DND-41 (cell line): ENCODE results near the gene ACSL1.

Experiments
- ATAC-seq: fragments of 200-7000 bp; cut with Tn5 transposase; 3 replicates; pipeline ENCODE4 v1.9.1; 2021; ENCODE audit warnings: low read depth; ENCODE audit not compliant: insufficient read depth
- DNase-seq: peaks from one replicate; pipeline ENCODE4 v3.0.0-alpha.2; 2020
- H2AFZ ChIP-seq: 2 replicates; pipeline ENCODE4 v1.6.0; 2012; ENCODE audit warnings: low read depth, low read length
- H3K27ac ChIP-seq: 2 replicates; pipeline ENCODE4 v1.5.1; 2012; ENCODE audit warnings: low read length, inconsistent platforms
- H3K27me3 ChIP-seq: fragments of 200-600 bp; sonication (generic); 2 replicates; pipeline ENCODE4 v1.6.0; 2012; ENCODE audit warnings: low read length, mild to moderate bottlenecking, inconsistent platforms; ENCODE audit not compliant: insufficient read depth, poor library complexity
- H3K36me3 ChIP-seq: 2 replicates; pipeline ENCODE4 v1.5.1; 2012; ENCODE audit warnings: low read length, inconsistent platforms; ENCODE audit not compliant: insufficient read depth
- H3K4me1 ChIP-seq: 2 replicates; pipeline ENCODE4 v1.5.1; 2012; ENCODE audit warnings: mild to moderate bottlenecking, low read length; ENCODE audit not compliant: insufficient read depth
- H3K4me2 ChIP-seq: 2 replicates; pipeline ENCODE4 v1.6.0; 2012; ENCODE audit warnings: mild to moderate bottlenecking, moderate library complexity, low read length, inconsistent platforms; ENCODE audit not compliant: insufficient read depth
- H3K4me3 ChIP-seq, 2 experiments: fragments of 200-600 bp in 1 of 2; shearing (Covaris generic) in 1 of 2; 2 replicates each; pipeline ENCODE4 v1.5.1; 2012 to 2016; ENCODE audit warnings: inconsistent platforms in 2 of 2, low read length in 2 of 2, mild to moderate bottlenecking in 2 of 2, low read depth in 1 of 2, moderate library complexity in 1 of 2
- H3K79me2 ChIP-seq: 2 replicates; pipeline ENCODE4 v1.6.0; 2012; ENCODE audit warnings: low read length, inconsistent platforms; ENCODE audit not compliant: insufficient read depth
- H3K9ac ChIP-seq: 2 replicates; pipeline ENCODE4 v1.6.0; 2012; ENCODE audit warnings: low read depth, mild to moderate bottlenecking, inconsistent platforms, low read length, moderate library complexity
- H3K9me3 ChIP-seq: 2 replicates; pipeline ENCODE4 v1.5.1; 2012; ENCODE audit warnings: low read length, moderate library complexity, mild to moderate bottlenecking, inconsistent platforms; ENCODE audit not compliant: insufficient read depth, severe bottlenecking
- H4K20me1 ChIP-seq: 2 replicates; pipeline ENCODE4 v1.6.0; 2012; ENCODE audit warnings: low read length; ENCODE audit not compliant: insufficient read depth
- EZH2 ChIP-seq: IDR thresholded peaks from 3 replicates; pipeline ENCODE4 v1.6.1; 2012; ENCODE audit warnings: borderline replicate concordance, low read depth, mild to moderate bottlenecking, moderate library complexity, low read length, inconsistent platforms; ENCODE audit not compliant: severe bottlenecking
- TF ChIP-seq, protein P1 (sequence below): IDR thresholded peaks from 2 replicates; pipeline ENCODE4 v1.5.1; 2012; ENCODE audit warnings: borderline replicate concordance, low read length, moderate library complexity, mild to moderate bottlenecking; ENCODE audit not compliant: poor library complexity, severe bottlenecking; ENCODE audit errors: extremely low read depth

Gene ACSL1

DNA sequence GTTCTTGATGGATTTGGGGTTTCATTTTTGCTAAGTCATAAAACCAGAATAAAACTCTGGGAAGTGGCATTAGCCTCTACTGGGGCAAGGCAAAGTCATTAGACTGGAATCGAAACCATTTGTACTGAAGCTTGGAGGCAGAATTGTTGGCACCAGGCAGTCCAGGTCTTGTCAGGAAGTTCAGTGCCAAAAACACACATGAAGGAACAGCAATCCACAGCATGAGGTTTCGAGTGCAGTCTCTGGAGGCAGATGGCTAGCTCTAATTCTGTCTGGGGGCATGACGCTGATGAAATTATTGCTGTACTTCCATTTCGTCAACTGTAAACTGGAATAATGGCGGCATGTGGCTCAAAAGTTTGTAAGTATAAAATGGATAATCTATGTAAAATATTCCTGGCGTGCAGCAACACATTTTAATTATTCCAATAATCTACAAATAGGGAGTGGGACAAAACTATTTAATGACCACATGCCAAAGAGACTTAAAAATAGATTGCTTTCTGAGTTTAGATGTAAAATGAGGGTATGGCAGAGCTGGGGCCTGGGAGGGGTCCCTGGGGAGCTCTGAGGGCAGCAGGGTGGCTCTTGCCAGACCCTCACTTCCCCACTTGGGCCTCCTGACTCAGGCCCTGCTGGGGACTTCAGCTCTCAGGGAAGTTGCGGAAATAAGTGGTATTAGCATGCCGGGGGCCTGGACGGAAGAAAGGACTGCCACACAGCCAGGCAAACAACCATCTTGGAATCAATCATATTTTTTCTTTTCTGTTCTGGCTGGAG, 73.1 kb downstream of the ACSL1 start:
- Histone ChIP-seq H3K4me1 (no peaks in the 10 kb centered on the region), H3K27me3 (no peaks in the 10 kb centered on the region), H3K9me3 (no peaks in the 10 kb centered on the region), H4K20me1 (no peaks in the 10 kb centered on the region), H3K9ac (no peak overlapping the region), H2AFZ (no peak overlapping the region), H3K79me2 (no peaks in the 10 kb centered on the region), H3K4me3 (no peak overlapping the region), H3K27ac (no peak overlapping the region), H3K36me3 (no peaks in the 10 kb centered on the region), H3K4me2 (no peak overlapping the region)
- DNase-seq (no peak), ATAC-seq (no peak)
- TF ChIP-seq EZH2 = no peak
- TF ChIP-seq, protein P1, sequence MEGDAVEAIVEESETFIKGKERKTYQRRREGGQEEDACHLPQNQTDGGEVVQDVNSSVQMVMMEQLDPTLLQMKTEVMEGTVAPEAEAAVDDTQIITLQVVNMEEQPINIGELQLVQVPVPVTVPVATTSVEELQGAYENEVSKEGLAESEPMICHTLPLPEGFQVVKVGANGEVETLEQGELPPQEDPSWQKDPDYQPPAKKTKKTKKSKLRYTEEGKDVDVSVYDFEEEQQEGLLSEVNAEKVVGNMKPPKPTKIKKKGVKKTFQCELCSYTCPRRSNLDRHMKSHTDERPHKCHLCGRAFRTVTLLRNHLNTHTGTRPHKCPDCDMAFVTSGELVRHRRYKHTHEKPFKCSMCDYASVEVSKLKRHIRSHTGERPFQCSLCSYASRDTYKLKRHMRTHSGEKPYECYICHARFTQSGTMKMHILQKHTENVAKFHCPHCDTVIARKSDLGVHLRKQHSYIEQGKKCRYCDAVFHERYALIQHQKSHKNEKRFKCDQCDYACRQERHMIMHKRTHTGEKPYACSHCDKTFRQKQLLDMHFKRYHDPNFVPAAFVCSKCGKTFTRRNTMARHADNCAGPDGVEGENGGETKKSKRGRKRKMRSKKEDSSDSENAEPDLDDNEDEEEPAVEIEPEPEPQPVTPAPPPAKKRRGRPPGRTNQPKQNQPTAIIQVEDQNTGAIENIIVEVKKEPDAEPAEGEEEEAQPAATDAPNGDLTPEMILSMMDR = no peak

DNA sequence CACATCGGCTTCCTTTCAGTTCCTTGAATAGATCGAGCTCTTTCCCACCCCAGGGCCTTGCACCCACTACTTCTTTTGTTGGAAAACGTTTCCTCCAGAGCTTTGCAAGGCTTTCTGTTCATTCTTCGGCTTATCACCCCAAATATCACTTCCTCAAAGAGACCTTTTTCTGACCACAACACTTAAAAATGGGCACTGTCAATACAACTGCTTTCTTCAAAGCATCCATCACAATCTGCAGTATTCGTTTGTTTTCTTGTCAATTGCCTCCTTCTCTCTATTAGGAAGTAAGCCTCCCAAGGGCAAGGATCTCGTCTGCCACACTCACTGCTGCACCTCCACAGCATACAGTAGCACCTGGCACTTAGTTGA, 74.2 kb downstream of the ACSL1 start:
- no peaks in the 10 kb centered on the region for H3K79me2 ChIP-seq
- peaks cover 4% of the 10 kb centered on the region for H3K27me3 ChIP-seq
- H3K4me3 ChIP-seq = no peak overlapping the region
- TF ChIP-seq EZH2 = no peak
- no peaks in the 10 kb centered on the region for H4K20me1 ChIP-seq
- no peak overlapping the region for H3K4me2 ChIP-seq
- no peaks in the 10 kb centered on the region for H3K36me3 ChIP-seq
- no peak overlapping the region for H2AFZ ChIP-seq
- H3K4me1 ChIP-seq = peaks cover under 1% of the 10 kb centered on the region; the same call in 1 of the 2 replicates
- no peak for DNase-seq
- ATAC-seq = no peak
- H3K27ac ChIP-seq = no peak overlapping the region
- no peaks in the 10 kb centered on the region for H3K9me3 ChIP-seq
- H3K9ac ChIP-seq = no peak overlapping the region

DNA sequence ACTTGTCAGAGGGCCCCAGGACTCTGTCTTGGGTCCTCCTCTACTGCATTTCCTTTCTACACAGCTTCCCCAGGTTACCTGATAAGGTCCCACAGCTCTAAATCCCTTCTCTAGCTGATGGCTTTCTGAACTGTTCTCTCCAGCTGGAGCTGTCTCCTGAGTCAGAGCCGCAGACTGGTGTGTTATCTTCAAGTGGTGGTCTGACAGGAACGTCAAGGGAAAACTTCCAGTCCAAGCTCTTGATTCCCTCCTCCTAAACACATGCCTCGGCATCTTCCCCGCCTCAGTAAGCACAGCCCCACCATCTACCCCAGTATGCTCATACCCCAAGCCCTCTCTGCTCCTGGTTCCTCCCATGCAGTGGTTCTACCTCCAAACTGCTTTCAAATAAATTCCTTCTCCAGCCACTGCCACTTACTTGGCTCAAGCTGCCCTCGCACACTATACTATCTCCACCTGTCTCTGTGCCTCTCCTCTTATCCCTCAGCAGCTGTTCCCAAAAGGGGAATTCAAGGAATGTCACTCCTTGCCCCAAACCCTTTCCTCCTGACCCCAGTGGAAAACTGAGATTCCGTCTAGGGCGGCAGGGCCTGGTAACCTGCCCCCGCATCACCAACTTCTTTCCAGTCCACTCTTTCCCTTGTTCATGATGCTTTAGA, 74.7 kb downstream of the ACSL1 start:
- ATAC-seq (no peak), DNase-seq (no peak)
- H3K79me2 ChIP-seq = no peaks in the 10 kb centered on the region
- H3K4me1 ChIP-seq = peaks cover 6% of the 10 kb centered on the region; the same call in 1 of the 2 replicates
- no peaks in the 10 kb centered on the region for H3K9me3 ChIP-seq
- no peak overlapping the region for H3K4me3 ChIP-seq
- no peak overlapping the region for H3K4me2 ChIP-seq
- H3K9ac ChIP-seq = no peak overlapping the region
- TF ChIP-seq, protein P1 = no peak
- no peak for TF ChIP-seq EZH2
- no peak overlapping the region for H3K27ac ChIP-seq
- H4K20me1 ChIP-seq = no peaks in the 10 kb centered on the region
- no peak overlapping the region for H2AFZ ChIP-seq
- H3K36me3 ChIP-seq = no peaks in the 10 kb centered on the region
- peaks cover 4% of the 10 kb centered on the region for H3K27me3 ChIP-seq

DNA sequence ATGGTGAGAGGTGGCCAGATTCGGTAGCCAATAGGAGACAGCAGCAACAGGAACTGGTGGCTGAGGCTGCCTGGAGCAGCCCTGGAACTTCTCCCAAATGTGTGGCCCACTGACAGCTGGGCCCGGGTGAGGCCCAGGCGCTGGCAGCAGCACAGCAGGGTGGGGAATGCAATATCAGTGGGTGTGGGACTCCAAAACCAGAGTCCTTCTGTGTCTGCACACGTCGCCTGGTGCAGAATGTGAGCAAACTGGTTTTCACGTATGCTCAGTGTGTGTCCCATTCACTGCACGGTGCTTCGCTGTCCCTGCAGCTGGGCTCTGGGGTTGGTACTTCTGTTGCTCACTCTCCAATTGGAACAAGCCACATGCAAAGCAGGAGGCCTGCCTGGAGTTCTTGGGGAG, 77.5 kb downstream of the ACSL1 start:
- TF ChIP-seq, protein P1 = no peak
- no peak for TF ChIP-seq EZH2
- no peak overlapping the region for H2AFZ ChIP-seq
- H3K9ac ChIP-seq = no peak overlapping the region
- no peaks in the 10 kb centered on the region for H3K9me3 ChIP-seq
- H3K4me3 ChIP-seq = no peak overlapping the region
- ATAC-seq = no peak
- no peak overlapping the region for H3K4me2 ChIP-seq
- no peaks in the 10 kb centered on the region for H3K79me2 ChIP-seq
- no peak for DNase-seq
- H4K20me1 ChIP-seq = no peaks in the 10 kb centered on the region
- H3K36me3 ChIP-seq = no peaks in the 10 kb centered on the region
- no peak overlapping the region for H3K27ac ChIP-seq
- peaks cover 9% of the 10 kb centered on the region; the same call in 1 of the 2 replicates for H3K4me1 ChIP-seq
- peaks cover 4% of the 10 kb centered on the region for H3K27me3 ChIP-seq
